GM23338 (cell line): Measurements from ENCODE around the gene PBOV1. TPM values are rescaled to one million over a fixed set of nuclear protein-coding genes. Genes with fewer than 3 reads are reported as not detected.

Experiments
- ATAC-seq: fragments of 200-7000 bp; cut with Tn5 transposase; 3 replicates; pipeline ENCODE4 v1.9.1; 2020
- DNase-seq: peaks from one replicate; pipeline ENCODE4 v3.0.0-alpha.2; 2015; ENCODE audit warnings: low spot score
- H2AFZ ChIP-seq: fragments of 200-600 bp; sonication (generic); 2 replicates; pipeline ENCODE4 v1.8.0; 2016; ENCODE audit warnings: antibody characterized with exemption, mild to moderate bottlenecking, moderate library complexity
- H3F3A ChIP-seq: fragments of 200-600 bp; sonication (generic); replicated peaks from 2 replicates; pipeline ENCODE4 v1.8.0; 2017; ENCODE audit warnings: antibody characterized with exemption, mixed run types, low read depth
- H3K27ac ChIP-seq: fragments of 200-600 bp; sonication (generic); 2 replicates; pipeline ENCODE4 v1.6.1; 2016; ENCODE audit warnings: low read depth
- H3K27me3 ChIP-seq: fragments of 200-600 bp; sonication (generic); 2 replicates; pipeline ENCODE4 v1.8.0; 2016; ENCODE audit warnings: mild to moderate bottlenecking, mixed run types, moderate library complexity; ENCODE audit not compliant: insufficient read depth
- H3K36me3 ChIP-seq: fragments of 200-600 bp; sonication (generic); 2 replicates; pipeline ENCODE4 v1.8.0; 2016; ENCODE audit warnings: mild to moderate bottlenecking; ENCODE audit not compliant: insufficient read depth
- H3K4me1 ChIP-seq: fragments of 200-600 bp; sonication (generic); 2 replicates; pipeline ENCODE4 v1.8.0; 2016; ENCODE audit warnings: mild to moderate bottlenecking, moderate library complexity; ENCODE audit not compliant: insufficient read depth
- H3K4me2 ChIP-seq: fragments of 200-600 bp; sonication (generic); 2 replicates; pipeline ENCODE4 v1.7.1; 2017; ENCODE audit warnings: mixed run types
- H3K4me3 ChIP-seq: fragments of 200-600 bp; sonication (generic); 2 replicates; pipeline ENCODE4 v1.6.1; 2016; ENCODE audit warnings: mixed run types
- H3K79me2 ChIP-seq: fragments of 200-600 bp; sonication (generic); replicated peaks from 2 replicates; pipeline ENCODE4 v1.8.0; 2017; ENCODE audit warnings: mild to moderate bottlenecking; ENCODE audit not compliant: insufficient read depth
- H3K9me2 ChIP-seq: fragments of 200-600 bp; sonication (generic); 2 replicates; pipeline ENCODE4 v1.8.0; 2017; ENCODE audit not compliant: insufficient read depth
- H4K20me1 ChIP-seq: fragments of 200-600 bp; sonication (generic); replicated peaks from 2 replicates; pipeline ENCODE4 v1.8.0; 2017; ENCODE audit warnings: mild to moderate bottlenecking; ENCODE audit not compliant: insufficient read depth
- H3K27ac Mint-ChIP-seq: 2 replicates; pipeline ENCODE4 v1.8.0; 2020; ENCODE audit warnings: inconsistent platforms, mild to moderate bottlenecking, moderate library complexity, mixed read lengths
- H3K27me3 Mint-ChIP-seq: 3 replicates; pipeline ENCODE4 v1.8.0; 2022; ENCODE audit warnings: low read depth, mild to moderate bottlenecking, moderate library complexity, mixed read lengths, inconsistent platforms; ENCODE audit not compliant: insufficient read depth, poor library complexity
- H3K36me3 Mint-ChIP-seq: 3 replicates; pipeline ENCODE4 v1.8.0; 2021; ENCODE audit warnings: low read depth, mild to moderate bottlenecking, inconsistent platforms, moderate library complexity, mixed read lengths
- H3K4me1 Mint-ChIP-seq: 3 replicates; pipeline ENCODE4 v1.8.0; 2020; ENCODE audit warnings: mild to moderate bottlenecking, inconsistent platforms, mixed read lengths
- H3K4me3 Mint-ChIP-seq: 3 replicates; pipeline ENCODE4 v1.8.0; 2021; ENCODE audit warnings: moderate library complexity, mild to moderate bottlenecking, inconsistent platforms, mixed read lengths
- H3K9me3 Mint-ChIP-seq: 3 replicates; pipeline ENCODE4 v1.8.0; 2020; ENCODE audit warnings: moderate library complexity, mild to moderate bottlenecking, inconsistent platforms, mixed read lengths
- CREB1 ChIP-seq: fragments of 250-450 bp; sonication (Bioruptor Pico); IDR thresholded peaks from 2 replicates; pipeline ENCODE4 v1.5.0; 2020; ENCODE audit warnings: low read depth, mild to moderate bottlenecking, moderate library complexity
- CTCF ChIP-seq, 2 experiments: fragments of 200-600 bp in 1 of 2; sonication (generic) in 1 of 2; conservative IDR thresholded peaks; 2 replicates each; pipeline versions ENCODE4 v1.5.1 to v1.6.1; 2016 to 2017; ENCODE audit warnings: antibody characterized with exemption in 2 of 2, low read depth in 2 of 2, mild to moderate bottlenecking in 2 of 2, moderate library complexity in 1 of 2
- ETS1 ChIP-seq: IDR thresholded peaks from 2 replicates; pipeline ENCODE4 v1.6.1; 2016; ENCODE audit warnings: antibody characterized with exemption
- EZH2 ChIP-seq: fragments of 200-600 bp; sonication (generic); IDR thresholded peaks from one replicate; pipeline ENCODE4 v1.8.0; 2017; ENCODE audit warnings: antibody characterized with exemption, mild to moderate bottlenecking, low read depth; ENCODE audit not compliant: unreplicated experiment
- EZH2phosphoT487 ChIP-seq: fragments of 200-600 bp; sonication (generic); IDR thresholded peaks from one replicate; pipeline ENCODE4 v1.8.1; 2018; ENCODE audit warnings: antibody characterized with exemption; ENCODE audit not compliant: unreplicated experiment
- JUNB ChIP-seq: IDR thresholded peaks from one replicate; pipeline ENCODE4 v1.6.1; 2016; ENCODE audit warnings: antibody characterized with exemption; ENCODE audit not compliant: unreplicated experiment
- NANOG ChIP-seq: IDR thresholded peaks from 2 replicates; pipeline ENCODE4 v1.6.1; 2016; ENCODE audit warnings: antibody characterized with exemption, borderline replicate concordance
- POLR2AphosphoS5 ChIP-seq: IDR thresholded peaks from 2 replicates; pipeline ENCODE4 v1.6.1; 2016; ENCODE audit warnings: antibody characterized with exemption, low read depth
- REST ChIP-seq: IDR thresholded peaks from one replicate; pipeline ENCODE4 v1.6.1; 2018; ENCODE audit warnings: antibody characterized with exemption; ENCODE audit not compliant: unreplicated experiment
- STAT1 ChIP-seq: IDR thresholded peaks from one replicate; pipeline ENCODE4 v1.6.1; 2016; ENCODE audit warnings: antibody characterized with exemption; ENCODE audit not compliant: unreplicated experiment
- ZNF114 ChIP-seq: fragments of 250-450 bp; sonication (Bioruptor Pico); IDR thresholded peaks from 2 replicates; pipeline ENCODE4 v1.5.0; 2020; ENCODE audit warnings: mild to moderate bottlenecking, moderate library complexity
- ZNF331 ChIP-seq: fragments of 250-450 bp; sonication (Bioruptor Pico); IDR thresholded peaks from 2 replicates; pipeline ENCODE4 v1.5.0; 2020; ENCODE audit warnings: low read depth, mild to moderate bottlenecking, moderate library complexity
- ZNF462 ChIP-seq: fragments of 250-450 bp; sonication (Bioruptor Pico); IDR thresholded peaks from 2 replicates; pipeline ENCODE4 v1.5.0; 2020; ENCODE audit warnings: mild to moderate bottlenecking, moderate library complexity
- polyA plus RNA-seq: library from polyadenylated mRNA; unstranded; fragments of >200 nt; fragmentation: Nextera tagmentation; extraction: Ambion mirVana; gene quantifications from 2 replicates; pipeline ENCODE4 v1.2.1, GENCODE V29; 2016
- total RNA-seq: library from RNA; depleted of rRNA; stranded (reverse); fragments of >200 nt; shearing (Covaris generic); gene quantifications from 2 replicates; pipeline ENCODE4 v1.2.3, GENCODE V29; 2014

The PBOV1 gene
- total and polyA plus RNA-seq, 2 experiments from 2014 or later, result not detected

- Histone ChIP-seq H2AFZ (no peak overlapping the region), H3K4me2 (no peak overlapping the region), H3K36me3 (no peaks in the 10 kb centered on the region), H4K20me1 (no peaks in the 10 kb centered on the region), H3K9me2 (no peaks in the 10 kb centered on the region), H3K27me3 (no peaks in the 10 kb centered on the region), H3K27ac (no peak overlapping the region), H3K79me2 (no peaks in the 10 kb centered on the region), H3F3A (no peaks in the 10 kb centered on the region), H3K4me3 (no peak overlapping the region), H3K4me1 (no peaks in the 10 kb centered on the region)
- Mint-ChIP-seq H3K36me3 (no peaks in the 10 kb centered on the region), H3K27ac (no peak overlapping the region), H3K9me3 (no peaks in the 10 kb centered on the region), H3K27me3 (no peaks in the 10 kb centered on the region), H3K4me1 (peaks cover 28% of the 10 kb centered on the region), H3K4me3 (no peak overlapping the region)
- TF ChIP-seq POLR2AphosphoS5 (no peak), CTCF (conservative IDR thresholded peaks at IDR 0.05; ENCODE audit: low read depth in 2 of 2) (no peak), ZNF462 (no peak), REST (no peak), EZH2phosphoT487 (no peak), JUNB (no peak), STAT1 (no peak), ZNF331 (CRISPR knock-in tag) (no peak), CREB1 (CRISPR knock-in tag) (no peak), ETS1 (no peak), ZNF114 (no peak), NANOG (no peak), EZH2 (no peak)
- ATAC-seq (no peak), DNase-seq (no peak)
Measured at GRCh38 chr6:138230221-138230620, 11.9 kb upstream of the PBOV1 start.
